Hematopoietic multipotent progenitor cell treated with erythropoietin and hydrocortisone succinate and interleukin-3 and kit ligand, for 4 days (in vitro differentiated cells): ENCODE measurements around the gene IDH3G.

Source experiments
- DNase-seq: peaks from one replicate; pipeline ENCODE4 v3.0.0-alpha.2; 2015

Gene IDH3G

GRCh38 chrX:153814591-153815315 lies 20.6 kb upstream of the IDH3G start:
- peak; percentile 55 for DNase-seq

GRCh38 chrX:153813161-153813560 lies 19.0 kb upstream of the IDH3G start:
- DNase-seq, result no peak

DNA sequence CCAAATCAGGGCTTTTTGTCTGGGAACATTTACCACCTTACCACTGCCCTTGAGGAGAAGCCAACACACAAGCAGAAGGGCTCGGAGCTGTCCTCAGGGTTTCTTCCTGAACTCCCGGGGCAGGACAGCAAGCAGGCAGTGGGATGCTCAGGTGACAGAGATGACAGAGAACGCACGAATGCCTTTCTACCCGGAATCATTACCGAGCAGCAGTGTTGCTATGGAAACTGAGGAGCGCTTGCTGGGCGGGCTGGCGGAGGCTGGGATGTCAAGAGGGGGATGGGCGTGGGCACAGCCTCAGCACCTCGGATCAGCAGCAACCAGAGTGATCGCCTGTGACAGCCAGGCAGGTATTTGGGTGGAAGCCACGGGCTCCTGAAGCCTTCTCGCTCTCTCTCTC lies 18.0 kb upstream of the IDH3G start:
- no peak for DNase-seq

DNA sequence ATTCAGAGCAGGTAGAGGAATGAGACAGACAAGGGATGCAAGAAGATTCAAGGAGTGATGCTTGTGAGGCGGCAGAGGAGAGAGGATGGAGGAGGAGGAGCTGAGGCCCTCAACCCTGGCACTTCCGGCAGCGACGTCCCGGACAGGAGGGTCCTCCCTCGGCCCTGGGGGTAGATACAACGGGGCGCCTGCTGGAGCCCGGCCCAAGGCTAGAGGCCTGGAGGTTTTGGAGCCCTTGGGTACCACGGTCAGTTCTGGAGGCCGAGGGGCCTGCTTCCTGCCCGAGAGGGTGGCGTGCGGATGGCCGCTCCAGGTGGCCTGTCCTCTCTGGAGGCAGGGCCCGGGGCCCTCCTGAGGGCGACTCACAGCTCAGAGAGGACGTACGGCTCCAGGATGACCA lies 13.8 kb upstream of the IDH3G start:
- DNase-seq, result no peak

GRCh38 chrX:153806999-153807575 lies 12.9 kb upstream of the IDH3G start:
- DNase-seq, result no peak

DNA sequence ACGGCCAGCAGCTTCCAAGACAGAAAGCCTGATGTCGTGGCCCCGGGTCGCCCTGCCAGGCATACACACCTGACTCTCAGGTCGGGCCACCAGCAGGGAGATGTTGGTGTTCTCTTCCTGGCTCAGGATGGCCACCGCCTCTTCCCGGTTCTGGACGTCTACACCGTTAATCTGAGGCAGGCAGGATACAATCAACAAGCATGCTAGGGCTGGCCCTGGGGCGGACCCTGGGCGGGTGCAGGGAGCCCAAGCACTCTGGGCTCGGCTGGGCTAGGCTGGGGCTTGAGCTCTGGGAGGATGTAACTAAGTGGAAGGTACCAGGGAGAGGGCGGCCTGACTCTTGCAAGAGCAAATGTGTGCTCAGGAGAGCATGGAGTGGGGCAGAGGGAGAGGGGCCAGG lies 11.3 kb upstream of the IDH3G start:
- DNase-seq, result no peak

GRCh38 chrX:153804621-153805020 lies 10.4 kb upstream of the IDH3G start:
- no peak for DNase-seq

DNA sequence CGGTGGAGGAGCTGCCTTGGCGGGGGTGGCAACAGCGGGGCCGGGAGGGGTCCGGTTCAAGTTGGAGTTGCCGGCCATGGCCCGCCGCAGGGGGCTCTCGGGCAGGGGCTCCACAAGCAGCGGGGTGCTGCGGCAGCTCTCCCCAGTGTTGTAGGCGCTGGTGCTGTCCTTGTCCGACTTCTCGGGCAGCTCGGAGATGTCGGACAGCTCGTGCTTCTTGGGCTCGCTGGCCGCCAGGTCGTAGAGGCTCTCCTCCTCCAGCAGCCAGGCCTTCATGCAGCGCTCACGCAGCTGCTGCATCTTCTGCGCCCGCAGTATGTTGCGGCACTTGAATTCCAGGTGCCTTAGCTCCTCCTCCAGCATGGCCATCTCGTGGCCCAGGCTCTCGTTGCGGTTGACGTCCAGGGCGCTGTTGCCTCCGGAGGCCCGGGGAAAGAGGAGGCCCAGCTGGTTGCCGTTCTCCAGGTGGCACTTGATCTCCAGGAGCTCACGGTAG lies 10.0 kb upstream of the IDH3G start:
- DNase-seq, result no peak

DNA sequence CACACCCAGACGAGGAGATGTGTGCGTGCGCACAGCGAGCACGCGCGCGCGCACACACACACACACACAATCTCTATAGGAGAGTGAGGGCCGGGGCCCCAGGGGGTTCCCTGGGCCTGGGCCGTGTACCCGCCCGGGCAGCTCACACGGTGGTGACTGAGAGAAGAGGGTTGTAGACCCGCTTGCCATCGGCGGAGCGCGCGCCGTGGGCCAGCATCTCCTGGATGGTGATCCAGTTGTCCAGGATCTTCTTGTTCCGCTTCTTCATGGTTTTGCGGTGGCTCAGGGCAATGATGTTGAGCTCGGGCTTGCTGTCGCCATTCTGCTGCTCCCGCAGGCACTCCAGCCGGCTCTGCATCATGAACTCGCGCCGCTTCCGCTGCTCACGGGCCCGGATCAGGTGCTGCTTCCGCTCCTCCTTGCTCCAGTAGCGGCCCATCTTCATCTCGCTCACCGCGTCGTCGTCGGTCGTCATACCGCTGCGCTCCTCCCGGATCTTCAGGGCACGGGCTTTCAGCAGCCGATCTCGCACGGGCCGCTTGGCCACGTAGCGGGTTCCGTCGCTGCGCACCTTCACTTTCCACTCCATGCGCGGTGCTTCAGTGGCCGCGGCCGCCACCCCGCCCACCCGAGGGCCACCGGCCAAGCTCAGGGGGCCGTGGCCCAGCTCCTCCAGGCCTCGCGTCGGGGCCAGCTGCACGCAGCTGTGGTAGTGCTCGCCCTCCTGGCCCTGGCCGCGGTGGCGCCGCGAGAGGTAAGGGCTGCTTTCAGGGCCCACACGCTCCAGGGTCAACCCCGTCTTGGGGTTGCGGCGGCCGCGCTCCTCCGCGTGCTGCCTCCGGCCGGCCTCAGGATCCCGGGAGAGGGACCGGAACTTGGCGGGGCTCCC lies 9.3 kb upstream of the IDH3G start:
- DNase-seq, result no peak

GRCh38 chrX:153802513-153803045 lies 8.4 kb upstream of the IDH3G start:
- no peak for DNase-seq

DNA sequence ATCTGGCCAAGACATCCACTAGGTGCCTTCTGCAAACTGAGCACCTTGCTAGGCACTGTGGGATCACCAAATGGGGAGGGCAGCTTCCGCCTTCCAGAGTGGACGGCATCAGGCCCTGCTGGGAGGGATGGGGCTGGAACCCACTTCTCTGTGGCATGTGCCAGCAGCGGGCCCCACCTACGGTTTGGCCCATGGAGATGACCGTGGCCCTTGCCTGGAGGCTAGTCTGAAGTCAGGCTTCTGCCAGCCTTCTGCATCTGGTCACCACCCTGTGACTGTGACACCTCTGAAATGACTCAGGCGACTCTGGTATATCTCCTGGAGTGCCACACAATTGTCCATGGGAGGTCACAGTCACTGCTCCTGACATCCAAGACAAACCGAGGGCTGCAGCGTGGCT lies 7.5 kb upstream of the IDH3G start:
- no peak for DNase-seq

DNA sequence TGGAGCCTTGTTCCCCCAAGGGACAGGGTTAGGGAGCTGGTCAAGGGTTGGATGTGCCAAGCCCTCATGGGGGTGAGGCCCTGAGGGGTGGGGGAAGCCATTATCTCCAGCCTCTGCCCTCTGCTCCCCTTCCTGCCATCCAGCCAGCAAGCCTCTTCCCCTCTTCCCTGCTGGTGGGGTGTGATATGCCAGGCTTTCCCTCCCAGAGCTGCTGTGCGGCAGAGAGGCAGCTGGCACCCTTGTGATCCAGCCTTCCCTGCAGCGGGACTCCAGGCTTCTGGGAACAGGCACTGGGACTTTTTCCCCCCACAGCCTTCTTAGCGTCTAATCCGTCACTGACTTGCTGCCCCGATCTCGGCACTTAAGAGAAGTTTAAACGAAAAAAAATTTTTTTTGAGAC lies 6.6 kb upstream of the IDH3G start:
- no peak for DNase-seq

GRCh38 chrX:153800177-153800722 lies 6.1 kb upstream of the IDH3G start:
- DNase-seq, result no peak

GRCh38 chrX:153799326-153799725 lies 5.2 kb upstream of the IDH3G start:
- DNase-seq, result no peak

- no peak for DNase-seq
These were observed 3.3 kb upstream of the IDH3G start for GRCh38 chrX:153797415-153798015.

DNA sequence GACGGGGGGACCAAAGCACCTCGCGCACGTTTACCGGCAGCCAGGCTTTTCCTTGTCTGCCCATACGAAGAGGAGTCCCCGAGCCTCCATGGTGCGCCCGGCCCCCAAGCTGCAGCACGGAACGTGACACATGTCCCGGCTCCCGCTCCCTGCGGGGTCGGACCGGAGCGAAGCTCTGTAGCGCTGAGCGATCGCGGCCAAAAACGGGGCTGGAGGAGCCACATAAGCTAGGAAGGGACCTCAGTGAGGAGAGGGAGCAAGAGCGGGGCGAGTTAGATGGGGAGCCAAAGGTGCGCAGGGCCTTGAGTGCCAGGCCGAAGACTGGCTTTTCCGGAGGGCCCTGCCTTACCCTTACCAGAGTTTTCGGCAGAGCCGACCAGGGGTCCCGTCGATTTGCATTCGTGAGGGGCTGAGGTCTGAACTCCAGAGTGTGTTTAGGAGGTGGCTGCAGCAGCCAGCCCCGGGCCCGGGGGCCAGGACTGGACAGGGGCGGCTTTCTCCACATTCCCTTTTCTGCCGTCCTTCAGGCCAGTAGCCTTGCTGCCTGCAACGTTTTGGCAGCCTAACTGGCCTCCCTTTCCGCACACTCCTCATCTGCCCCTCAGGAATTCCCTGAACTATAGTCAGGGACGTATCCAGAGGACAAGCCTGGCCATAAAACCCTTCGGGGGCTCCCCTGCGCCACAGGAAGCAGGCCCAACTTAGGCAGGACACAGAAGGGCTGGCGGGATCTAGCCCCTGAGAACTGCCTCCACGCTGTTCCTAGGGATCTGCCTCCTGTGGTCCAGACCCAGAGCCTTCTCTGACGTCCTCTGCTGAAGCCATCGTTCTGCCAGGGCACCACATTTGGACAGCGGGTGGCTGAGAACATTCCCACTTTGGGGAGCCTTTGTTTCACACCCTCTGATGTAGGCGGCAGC lies 982 bp upstream of the IDH3G start:
- no peak for DNase-seq

GRCh38 chrX:153793291-153793690 lies 884 bp downstream of the IDH3G start:
- no peak for DNase-seq

- DNase-seq, result no peak
These were observed 1.8 kb downstream of the IDH3G start for GRCh38 chrX:153792368-153792767.

- DNase-seq, result peak; percentile 70
These were observed 2.9 kb downstream of the IDH3G start for GRCh38 chrX:153791104-153791852.

DNA sequence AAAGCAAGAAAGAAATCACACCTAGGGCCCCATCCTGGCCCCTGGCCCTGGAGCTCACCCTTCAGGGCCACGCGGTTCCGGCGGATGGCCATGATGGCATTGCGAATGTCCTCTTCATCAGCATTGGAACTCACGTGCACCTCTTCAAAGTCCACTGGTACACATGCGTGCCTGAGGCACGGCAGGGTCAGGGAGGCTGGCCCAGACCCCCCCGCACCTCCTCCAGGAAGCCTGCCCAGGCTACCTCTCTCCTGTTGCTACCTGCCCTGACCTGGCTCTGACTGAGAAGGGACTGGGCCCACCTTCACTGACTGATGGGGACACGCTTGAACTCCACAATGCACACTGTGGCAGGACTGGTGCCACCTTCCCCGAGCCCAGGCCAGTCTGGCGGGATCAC lies 4.5 kb downstream of the IDH3G start:
- DNase-seq, result no peak

GRCh38 chrX:153786669-153787068 lies 7.5 kb downstream of the IDH3G start:
- DNase-seq, result no peak
